ENCODE results near the gene NAP1L1. TPM values are rescaled to one million over a fixed set of nuclear protein-coding genes. Genes with fewer than 3 reads are reported as not detected.

The NAP1L1 gene
- total RNA-seq, 1 donor from 2014 or later, result 194 TPM

GRCh38 chr12:76037130-76038103, 47.1 kb downstream of the NAP1L1 start:
- peak; percentile 75 for ATAC-seq

- no peak for ATAC-seq
Observed at GRCh38 chr12:76035045-76035444, 49.4 kb downstream of the NAP1L1 start.

- ATAC-seq, result no peak
Observed at GRCh38 chr12:76033081-76034011, 51.1 kb downstream of the NAP1L1 start.

GRCh38 chr12:76032043-76032981, 52.2 kb downstream of the NAP1L1 start:
- ATAC-seq, result peak; percentile 21

GRCh38 chr12:76031414-76032042, 53.0 kb downstream of the NAP1L1 start, which contains the start of gene PHLDA1:
TSS of gene PHLDA1 (minus strand) at chr12:76031776.
- ATAC-seq, result peak; percentile 94

DNA sequence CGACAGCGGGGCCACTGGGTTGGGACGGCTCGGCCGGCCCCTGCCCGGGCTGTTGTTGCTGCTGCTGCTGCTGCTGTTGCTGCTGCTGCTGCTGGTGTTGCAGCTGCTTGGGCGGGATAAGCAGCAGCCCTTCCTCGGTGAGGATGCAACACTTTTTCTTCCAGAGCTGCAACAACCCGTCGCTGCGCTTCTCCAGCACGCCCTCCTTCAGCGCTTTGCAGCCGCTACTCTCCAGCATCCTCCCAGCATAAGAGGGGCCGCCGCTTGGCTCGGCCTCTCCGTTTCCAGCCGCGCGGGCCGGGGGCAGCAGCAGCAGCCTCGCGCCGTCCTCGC, 53.4 kb downstream of the NAP1L1 start:
- no peak for ATAC-seq

DNA sequence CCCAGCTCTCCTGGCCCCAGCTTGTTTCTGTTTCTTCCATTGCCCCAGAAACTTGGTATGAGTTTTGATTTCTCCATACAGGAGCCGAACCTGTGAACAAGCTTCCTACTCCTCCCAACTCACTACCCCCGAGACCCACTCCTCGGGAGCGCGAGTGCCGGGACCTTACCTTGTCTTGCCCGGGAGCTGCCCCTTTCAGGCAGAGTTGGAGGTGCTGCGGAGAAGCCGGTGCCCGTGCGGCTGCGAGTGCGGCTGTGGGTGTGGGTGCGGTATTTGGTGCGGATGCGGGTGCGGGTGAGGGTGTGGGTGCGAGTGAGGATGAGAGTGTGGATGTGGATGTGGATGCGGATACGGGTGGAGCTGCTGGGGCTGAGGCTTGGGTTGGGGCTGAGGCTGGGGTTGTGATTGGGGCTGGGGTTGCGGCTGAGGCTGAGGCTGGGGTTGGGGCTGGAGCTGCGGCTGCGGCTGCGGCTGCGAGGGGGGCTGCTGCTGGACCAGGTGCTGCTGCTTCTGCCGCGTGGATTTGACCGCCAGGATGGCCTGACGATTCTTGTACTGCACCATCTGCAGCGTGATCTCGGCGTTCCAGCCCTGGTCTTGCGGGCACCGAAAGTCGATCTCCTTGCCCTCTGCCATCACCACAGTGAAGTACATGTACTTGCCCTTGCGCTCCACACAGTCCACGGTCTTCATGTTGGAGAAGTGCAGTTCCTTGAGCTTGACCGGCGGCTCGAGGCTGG, 54.0 kb downstream of the NAP1L1 start:
- ATAC-seq, result peak; percentile 4

DNA sequence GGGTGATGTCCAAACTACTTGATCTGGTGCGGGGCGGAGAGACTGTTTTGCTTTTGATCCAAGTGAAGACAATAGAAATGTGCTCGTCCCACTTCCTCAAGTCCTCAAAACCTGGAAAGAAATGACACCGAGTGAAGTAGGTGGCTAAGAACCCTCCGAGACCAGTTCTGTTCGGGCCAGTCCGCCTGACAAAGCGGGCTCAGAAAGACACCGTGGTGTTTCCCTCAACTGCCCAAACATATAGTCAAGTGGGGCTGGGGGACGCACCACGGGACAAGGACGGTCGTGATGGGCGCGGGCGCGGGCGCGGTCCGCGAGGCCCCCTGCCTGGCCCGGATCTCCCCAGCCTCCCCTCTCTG, 54.5 kb downstream of the NAP1L1 start:
- no peak for ATAC-seq

DNA sequence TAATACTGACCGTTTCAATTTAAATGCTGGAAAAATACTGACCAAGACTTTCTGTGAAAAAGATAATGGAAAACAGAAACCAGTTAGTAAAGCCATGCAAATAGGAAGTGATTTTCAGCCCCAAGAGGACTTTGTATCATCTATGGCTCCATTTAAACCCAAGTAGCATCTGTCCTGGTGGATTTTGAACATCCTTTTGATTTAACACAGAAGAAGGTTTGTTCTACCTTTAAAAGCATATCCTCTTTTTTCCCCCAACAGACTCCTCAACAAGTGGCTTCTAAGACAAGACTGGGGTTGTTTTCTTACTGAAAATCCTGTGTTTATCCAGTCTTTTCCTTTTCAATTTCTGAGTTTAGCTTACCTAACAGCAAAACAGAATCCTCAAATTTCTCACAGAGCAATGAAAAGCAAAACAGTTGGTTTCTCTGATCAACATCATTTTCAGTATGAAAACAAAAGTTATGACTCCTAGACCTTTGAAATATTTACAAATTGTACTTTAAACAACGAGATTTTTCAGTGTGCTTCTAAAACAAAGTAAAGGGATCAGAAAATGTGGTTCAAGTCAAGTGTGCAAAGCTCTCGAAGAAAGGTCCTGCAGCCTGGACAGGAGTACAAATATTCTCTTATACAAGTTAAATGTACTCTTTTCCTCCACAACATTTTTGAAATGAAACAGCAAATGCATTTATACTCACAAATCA, 55.8 kb downstream of the NAP1L1 start:
- no peak for ATAC-seq

DNA sequence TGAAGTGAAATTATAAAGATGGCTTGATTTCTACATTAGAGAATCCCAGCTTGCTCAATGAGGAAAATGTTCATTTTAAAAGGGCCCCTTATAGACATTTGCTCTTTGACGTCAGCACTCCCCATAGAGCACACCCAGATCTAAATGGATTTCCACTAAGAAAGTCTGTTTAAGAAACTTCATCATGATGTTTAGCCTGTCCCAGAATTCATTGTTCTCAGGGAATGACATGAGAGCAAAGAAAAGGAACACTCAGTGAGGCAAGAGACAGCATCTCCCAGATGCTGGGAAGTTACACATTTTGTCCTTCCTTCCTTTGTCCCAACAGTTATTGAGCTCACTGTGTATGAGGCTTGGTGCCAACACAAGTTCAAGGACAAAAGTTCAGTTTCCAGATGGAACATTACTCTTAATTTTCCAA, 57.8 kb downstream of the NAP1L1 start:
- no peak for ATAC-seq

- peak; percentile 31 for ATAC-seq
Observed at GRCh38 chr12:76025601-76026575, 58.6 kb downstream of the NAP1L1 start.

DNA sequence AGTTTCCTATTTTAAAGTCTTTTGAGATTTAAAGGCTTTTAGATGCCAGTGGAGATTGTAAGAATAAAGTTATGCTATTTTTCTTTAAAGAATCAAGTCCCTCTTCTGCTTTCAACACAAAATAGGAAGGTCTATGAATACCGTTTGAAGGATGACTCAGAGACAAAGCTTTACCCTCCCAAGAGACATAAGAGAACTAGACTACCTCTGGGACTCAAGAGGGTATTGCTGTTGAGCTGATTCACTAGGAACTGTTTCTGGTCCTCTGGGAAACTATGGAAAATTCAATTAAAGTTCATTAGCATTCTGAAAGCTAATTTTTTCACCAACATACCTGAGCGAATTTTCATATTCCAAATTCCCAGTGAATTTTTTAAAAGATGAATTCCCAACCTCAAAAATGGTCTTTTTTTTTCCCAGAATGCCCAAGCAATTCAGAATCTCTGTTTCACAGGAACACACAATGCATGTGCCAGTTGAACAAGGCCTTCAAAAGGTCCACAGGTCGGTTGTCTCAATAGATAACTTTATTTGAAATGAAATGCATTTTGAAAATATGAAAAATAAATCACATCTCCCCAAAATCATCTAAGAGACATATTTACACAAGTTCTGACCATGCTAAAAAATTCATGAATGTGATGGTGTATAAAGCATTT, 59.4 kb downstream of the NAP1L1 start:
- peak; percentile 38 for ATAC-seq

GRCh38 chr12:76024102-76024781, 60.2 kb downstream of the NAP1L1 start:
- peak; percentile 3 for ATAC-seq

DNA sequence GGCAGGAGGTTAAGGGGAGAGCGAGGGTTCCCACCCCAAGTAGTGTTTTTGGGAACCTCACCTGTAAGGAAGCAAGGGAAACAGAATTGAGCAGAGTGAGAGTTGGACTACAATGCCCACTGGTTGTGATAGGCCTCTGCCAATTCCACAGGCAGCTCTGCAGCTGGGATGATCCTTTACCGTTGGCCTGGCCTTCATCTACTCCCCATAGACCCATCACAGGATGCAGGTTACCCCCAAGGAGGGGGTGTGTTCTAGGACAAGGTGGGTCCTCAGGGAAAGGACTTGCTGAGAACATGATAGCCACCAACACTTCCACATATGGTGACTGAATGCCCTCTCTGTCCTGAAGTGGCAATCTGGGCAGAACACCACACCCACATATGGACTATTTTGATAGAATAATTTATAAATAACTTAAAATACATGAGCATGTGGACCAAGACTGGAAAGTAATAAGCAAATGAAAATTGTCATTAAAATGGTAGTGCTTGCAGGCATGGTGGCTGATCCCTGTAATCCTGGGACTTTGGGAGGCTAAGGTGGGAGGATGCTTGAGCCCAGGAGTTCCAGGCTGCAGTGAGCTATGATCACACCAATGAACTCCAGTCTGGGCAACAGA, 61.3 kb downstream of the NAP1L1 start:
- peak; percentile 16 for ATAC-seq

DNA sequence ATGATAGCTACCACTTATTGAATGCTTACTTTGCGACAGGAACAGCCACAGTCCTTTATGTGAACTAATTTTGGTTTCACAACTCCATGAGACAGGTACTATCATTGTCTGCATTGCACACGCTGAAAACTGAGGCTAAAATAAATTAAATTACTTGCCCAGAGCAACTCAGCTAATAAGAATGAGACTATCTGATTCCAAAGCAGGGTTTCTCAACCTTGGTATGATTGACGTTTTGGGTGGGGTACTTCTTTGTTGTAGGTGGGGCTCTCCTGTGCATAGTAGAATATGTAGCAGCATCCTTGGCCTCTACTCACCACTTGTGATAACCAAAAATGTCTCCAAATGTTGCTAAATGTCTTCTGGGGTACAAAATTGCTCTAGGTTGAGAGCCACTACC, 62.0 kb downstream of the NAP1L1 start:
- peak; percentile 1 for ATAC-seq

- ATAC-seq, result peak; percentile 66
Observed at GRCh38 chr12:76020731-76021672, 63.5 kb downstream of the NAP1L1 start.
